Fibroblast of peridontal ligament (primary cell): ENCODE results near the gene HOXB13.
"Not testable (repeated sequence)": the region's sequence is repeated elsewhere in the genome, so short reads cannot be mapped to it uniquely, and the experiment has no call there.

Experiments
- DNase-seq: peaks from one replicate; pipeline ENCODE4 v3.0.0-alpha.2; 2010; ENCODE audit errors: extremely low read depth

HOXB13 gene

DNA sequence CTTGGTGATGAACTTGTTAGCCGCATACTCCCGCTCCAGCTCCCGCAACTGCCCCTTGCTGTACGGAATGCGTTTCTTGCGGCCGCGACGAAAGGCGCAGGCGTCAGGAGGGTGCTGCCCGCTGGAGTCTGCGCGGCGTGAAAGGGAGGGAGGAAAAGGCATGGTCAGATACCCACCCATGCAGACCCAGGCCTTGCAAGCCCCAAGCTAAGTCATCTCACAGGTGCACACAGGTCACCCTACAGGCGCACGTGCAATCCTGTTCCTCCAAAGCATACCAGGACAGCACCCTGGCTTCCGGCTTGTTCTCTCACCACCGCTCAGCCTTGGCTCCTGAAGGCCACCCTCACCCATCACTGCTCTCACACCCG is 1.6 kb downstream of the HOXB13 start:
- no peak for DNase-seq

DNA sequence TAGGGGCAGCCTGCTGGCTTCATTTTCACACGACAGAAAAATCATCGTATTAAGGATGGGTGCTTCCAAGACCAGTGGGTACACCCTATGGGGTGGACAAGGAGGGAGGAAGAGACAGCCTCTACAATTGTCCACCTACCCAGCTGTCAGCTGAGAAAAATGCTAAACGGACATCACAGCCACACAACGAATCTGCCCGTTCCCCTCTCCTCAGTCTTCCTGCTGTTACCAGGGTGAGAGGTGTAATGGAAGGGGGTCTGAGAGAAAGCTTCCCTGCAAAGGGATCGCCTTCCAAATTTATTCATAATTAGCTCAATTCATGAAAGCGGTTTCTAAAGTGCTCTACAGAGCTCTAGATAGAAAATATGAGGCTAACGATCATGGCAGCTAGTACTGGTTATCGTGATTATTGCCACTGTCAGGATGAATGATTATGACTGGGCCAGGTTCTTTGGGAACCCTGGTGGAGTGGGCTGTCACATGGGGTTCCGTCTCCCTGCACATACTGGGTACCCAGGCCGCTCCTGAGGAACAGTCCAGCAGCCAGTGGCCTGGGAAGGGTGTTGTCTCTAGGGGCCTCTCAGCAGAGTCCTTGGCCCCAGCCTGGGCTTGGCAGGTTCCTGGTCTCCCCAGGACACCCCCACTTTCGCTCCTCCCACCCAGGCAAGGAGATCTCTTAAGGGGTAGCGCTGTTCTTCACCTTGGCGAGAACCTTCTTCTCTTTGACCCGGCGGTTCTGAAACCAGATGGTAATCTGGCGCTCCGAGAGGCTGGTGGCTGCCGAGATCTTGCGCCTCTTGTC is 2.2 kb downstream of the HOXB13 start:
- DNase-seq, result no peak

DNA sequence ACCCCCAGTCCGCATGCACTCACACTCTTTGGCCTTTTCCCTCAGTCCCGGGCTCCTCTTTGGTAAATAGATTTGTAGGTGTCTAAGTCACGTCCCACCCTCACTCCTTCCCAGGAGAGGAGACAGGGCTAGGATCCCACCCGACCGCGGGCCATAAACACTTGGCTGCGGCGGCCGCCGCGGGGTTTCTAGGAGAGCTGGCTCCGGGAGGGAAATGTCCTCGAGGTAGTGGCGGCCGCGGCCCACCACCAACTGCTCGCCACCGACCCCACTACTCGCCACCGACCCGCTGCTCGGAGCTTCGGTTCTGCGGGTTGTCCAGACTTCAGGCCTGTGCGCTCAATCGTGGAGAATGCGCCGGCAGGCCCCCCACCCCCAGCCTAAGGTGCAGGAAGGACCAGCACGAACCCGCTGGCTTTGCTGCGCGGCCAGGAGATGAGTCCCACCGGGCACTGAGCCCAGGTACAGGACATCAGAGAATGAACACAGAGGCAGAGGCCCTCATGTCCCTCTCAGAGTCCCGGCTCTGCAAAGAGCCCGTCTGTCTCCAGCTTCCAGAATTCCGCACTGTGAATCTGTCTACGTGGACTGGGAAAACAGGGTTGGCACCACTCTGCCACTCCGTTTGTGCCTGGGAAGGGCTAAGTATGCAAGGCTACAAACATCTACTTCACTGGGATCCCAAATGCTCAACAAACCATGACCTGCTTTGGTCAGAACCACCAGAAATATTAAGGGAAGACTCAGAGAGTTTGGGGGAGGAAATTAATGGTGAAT is 3.1 kb downstream of the HOXB13 start:
- no peak for DNase-seq

DNA sequence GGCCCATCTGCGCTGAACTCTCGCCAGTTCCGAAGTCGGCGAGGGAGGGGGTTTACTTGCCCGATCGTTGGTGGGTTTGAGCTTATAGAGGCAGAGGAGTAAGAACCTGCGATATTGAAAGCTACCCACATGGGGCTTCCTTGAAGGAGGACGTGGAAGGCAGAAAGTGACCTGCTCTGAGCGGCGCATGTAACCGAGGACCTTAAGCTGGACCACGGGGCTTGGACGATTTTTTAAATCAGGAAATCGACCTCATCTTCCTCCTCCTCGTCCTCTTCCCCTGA is 3.6 kb downstream of the HOXB13 start:
- DNase-seq, result no peak

DNA sequence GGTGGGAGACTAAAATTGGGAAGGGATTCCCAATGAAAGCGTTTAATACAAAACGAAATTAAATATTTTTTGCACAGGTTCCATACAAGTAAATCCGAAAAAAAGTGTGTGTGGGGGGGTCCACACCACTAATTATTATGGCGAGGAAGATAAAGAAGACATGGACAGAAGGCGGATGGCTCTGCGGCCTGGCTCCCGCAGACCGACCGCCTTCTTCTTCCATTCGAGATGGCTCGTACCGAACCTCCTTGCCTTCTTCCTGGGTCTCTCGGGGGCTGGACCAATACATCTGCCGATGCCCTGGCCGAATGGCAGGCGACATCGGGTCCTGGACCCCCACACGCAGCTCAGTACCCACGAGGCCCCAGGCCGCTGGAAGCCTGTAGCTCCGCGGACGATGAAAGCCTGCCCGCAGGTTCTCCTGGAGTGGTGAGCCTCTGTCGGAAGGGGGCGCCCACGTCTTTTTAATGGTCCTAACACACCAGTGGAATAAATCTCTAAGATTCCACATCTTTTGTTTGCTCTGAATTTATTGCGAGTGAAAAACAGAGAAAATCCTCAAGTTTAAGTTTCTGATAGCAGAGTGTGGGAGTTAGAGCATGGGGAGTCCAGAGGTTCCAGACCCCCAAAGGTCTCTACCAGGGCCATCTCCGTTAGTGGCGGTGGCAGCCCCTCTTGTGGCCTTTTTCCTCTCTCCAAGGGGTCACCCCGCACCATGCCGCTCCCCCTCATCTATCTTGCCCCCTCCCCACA is 4.1 kb downstream of the HOXB13 start:
- peak; percentile 73 for DNase-seq

DNA sequence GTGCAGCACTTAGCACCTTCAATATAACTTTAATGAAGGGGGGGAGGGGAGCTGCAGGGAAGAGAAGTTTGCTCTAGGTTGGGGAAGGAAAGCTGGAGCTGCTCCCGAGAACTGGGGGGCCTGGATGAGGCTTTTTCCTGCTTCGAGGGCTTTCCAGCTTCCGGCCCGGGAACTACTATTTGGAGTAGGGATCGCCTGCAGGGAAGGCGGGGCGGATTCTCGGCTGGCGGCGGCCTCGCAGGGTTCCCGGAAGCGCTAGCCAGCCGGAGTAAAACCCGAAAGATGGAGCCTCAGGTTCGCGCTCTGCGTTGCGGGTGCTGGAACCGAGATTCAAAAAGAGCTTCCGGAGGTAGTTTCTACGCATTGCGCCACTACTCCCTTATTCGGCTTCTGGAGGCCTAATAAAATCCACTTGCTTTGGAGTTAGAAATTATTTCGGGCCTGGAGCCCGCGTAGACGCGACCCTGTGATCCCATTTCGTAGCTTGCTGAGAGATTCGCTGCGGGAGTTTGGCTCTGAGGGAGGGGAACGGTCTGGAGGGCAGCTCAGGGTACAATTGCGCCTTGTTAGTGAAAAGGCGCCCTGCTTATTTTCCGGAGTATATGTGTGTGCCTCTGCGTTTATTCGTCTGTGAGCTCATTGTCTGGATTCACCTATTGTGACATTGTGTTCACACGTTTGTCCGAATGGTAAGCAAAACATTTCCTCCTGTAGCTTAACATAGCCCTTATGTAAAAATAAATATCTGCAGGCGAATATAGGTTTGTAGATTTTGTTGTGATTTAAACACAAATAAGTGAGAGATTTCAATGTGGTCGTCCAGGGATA is 4.9 kb downstream of the HOXB13 start:
- no peak for DNase-seq

DNA sequence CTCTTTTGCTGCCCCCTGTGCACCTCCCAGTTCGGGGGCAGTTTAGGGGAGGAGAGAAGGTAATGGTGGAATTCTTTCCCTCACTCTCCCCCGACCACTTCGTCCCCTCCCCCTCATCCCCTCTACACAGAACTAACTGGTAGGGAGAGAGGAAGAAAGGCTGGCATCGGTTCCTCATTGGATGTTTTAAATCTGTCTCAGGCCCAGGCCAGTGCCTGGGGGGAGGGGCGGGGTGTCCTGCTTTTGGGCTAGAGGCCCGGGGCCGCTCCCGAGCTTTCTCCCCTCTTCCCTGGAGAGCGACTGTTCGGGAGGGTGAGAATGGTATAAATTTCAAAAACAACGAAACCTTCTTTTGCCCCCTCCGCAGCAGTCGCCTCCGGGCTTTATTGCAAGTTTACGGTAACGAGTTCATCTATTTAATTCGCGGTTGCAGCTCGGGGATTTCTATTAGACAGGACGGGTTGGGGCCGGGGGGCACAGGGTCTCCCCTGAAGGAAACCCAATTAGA is 5.6 kb downstream of the HOXB13 start, which contains the start of gene PRAC2:
PRAC2 (plus strand) TSS at position 271 of the 508 bp plus-strand sequence. CDS start 1,226 bp downstream, outside the sequence.
- no peak for DNase-seq

DNA sequence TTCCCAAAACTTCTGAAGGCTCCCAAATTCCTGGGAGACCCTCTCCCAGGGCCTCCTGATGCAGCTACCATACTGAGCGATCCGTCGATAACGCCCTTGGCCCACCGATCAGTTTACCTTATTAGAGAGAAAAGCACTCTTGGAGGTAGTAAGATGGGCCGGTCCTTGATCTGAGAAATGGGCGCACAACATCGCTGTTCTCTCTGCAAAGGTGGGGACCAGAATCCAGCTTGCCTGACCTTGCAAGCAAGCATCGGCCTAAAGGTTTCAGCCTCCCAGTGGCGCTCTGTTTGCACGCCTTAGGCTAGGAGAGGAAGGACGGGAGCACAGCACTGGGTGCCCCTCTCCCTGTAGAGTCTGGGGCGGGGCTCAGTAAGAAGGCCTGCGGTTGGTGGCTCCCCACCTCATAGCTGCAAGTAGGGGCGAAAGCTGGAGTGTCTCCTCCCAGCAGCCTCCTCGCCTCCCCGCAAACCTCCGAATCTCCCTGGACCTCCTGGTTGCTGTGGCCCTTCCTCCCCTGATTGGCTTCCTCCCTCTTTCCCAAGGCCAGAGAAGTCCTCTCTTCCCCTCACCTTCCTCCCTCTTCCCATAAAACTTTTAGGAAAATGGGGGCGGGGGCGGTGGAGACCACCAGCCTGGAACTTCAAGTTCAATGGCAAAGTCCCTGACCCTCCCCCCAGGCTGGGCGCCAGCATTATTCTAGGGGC is 6.2 kb downstream of the HOXB13 start, which contains the start of gene PRAC1:
PRAC1 (minus strand) TSS at position 318 of the 707 bp plus-strand sequence; CDS start at position 192, 126 bp downstream.
- DNase-seq, result no peak

DNA sequence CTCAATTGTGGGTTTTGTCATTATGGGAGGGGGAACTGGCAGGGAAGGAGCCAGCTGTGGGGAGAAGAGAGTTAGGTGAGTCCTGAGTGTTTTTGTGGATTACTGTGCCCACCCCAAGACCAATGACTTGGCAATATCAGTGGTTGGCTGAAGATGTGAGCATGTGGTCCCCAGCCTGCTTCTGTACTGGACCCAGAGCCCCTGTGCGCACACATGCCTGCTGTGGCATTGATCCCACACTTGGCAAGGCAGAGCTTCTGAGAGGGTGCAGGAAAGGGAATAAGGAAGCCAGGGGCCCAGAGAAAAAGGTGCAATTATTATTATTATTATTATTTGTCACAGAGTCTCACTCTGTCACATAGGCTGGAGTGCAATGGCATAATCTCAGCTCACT is 7.5 kb downstream of the HOXB13 start:
- no peak for DNase-seq

DNA sequence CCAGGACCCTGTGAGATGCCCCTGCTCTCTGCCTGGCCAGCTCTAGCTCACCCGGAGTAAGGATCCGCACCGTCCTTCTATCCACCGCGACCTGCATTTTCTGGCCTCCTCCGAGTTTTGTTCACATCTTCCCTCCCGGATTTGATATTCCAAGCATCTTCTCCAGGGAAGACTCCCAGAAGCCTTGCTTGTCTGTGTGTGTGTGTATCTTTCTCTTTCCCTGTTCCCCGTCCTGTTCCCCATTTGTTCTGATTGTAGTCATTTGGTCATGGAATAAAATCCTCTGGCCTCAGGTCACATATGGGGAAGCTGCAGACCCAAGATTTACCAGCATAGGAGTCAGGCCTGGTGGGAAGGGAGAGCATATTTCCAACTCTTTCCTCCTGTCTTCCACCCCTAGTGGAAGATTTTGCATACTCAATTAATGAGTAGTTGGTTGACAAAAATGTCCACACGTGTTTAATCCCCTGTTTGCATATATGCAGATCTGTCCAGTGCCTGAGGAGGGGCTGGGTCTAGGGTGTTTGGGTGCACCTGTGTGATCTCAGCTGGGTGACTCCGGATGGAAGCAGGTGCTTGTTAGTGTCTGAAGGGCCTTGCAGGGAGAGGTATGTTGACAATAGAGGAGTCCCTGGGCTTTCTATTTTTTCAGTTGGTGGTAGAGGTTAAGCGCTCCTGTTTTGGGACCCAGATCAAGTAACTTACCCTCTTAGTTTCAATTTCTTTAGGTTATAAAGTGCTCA is 8.1 kb downstream of the HOXB13 start:
- no peak for DNase-seq

DNA sequence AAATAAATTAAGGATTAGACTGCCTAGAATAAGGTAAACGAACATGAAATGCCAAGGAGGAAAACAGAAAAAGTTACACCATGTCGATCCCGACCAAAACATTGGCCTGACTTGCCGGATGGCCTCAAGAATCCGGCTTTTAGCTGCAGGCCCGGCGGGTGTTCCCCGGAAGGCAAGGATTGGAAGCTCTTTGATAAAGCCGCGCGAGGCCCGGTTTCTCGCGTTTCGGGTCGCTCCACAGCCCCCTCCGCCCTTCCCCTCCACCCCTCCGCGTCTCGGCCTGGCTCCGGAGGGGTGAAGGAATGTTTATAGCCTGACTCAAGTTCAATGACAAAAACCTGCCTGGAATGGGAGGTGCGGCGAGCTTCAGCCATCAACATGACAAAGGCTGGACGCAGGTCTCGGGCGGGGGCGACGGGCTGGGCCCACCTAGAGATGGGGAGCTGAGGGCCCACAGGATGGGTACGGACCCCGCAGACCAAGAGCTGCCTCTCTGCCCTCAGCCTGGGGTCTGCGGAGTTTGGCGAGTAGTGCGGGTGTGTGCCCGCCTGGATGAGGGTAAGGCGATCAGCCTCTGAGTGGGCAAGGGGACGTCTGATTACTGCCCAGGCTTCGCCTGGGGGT is 8.8 kb downstream of the HOXB13 start:
- no peak for DNase-seq

DNA sequence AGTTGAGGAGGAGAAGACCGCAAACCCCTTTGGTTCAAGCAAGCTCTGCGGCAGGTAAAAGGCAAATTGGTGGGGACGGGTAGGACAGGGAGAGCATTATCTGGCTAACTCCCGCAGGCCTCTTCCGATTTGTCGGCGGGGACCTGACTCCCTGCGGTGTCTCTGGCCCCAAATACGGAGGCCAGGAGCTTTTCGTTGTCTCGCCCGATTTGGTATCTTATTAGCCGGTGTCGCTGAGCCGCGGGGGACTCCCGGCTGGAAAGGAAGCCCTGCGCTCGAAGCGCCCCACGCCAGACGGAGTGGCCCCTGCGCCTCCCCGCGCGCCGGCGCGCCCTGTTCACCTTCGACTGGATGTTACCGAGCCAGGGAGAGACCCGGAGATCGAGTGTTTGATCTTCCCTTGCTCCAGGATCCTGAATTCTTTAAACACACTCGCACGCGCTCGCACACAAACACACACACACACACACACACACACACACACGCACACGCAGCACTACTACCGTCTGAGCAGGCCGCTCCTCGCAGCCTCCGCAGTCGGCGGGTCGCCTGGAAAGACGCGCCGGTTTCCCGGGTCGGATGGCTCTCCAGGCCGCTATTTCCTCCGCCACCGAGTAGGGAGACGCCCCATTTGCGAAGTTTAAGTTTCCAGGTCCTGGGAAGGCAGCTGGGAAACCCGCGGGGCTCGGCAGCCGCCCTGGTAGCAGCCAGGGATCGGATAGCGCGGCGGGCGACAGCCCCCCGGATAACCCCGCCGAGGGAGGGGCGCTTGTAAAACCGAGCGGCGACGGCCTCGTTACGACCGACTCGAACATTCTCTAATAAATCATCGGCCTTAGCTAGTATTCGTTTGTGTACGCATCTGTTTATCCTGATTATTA is 9.5 kb downstream of the HOXB13 start:
- DNase-seq, result no peak

DNA sequence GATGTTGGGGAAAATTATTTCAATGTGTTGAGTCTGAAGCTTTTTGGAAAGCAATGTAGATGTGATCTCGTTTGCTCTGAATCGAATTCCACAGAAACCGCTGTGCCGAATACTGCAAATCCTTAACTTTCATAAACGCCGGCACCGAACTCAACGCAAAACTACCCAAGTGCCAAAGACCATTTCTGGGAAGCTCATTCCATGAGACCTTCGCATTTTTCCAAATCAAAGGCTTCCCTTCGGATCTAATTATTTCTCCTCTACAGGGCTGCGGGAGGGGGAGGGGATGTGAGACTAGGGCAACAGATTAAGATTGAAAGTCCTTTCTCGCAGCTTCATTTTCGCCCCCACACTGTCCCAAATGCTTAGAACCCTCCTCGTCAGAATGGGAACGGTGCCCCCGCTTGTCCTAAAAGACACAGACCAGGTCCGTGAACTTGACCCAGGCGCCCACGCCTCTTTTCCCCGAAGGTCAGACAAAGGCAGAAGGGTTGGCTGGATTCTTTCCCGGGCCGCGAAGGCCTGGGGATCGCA is 10.3 kb downstream of the HOXB13 start:
- no peak for DNase-seq

DNA sequence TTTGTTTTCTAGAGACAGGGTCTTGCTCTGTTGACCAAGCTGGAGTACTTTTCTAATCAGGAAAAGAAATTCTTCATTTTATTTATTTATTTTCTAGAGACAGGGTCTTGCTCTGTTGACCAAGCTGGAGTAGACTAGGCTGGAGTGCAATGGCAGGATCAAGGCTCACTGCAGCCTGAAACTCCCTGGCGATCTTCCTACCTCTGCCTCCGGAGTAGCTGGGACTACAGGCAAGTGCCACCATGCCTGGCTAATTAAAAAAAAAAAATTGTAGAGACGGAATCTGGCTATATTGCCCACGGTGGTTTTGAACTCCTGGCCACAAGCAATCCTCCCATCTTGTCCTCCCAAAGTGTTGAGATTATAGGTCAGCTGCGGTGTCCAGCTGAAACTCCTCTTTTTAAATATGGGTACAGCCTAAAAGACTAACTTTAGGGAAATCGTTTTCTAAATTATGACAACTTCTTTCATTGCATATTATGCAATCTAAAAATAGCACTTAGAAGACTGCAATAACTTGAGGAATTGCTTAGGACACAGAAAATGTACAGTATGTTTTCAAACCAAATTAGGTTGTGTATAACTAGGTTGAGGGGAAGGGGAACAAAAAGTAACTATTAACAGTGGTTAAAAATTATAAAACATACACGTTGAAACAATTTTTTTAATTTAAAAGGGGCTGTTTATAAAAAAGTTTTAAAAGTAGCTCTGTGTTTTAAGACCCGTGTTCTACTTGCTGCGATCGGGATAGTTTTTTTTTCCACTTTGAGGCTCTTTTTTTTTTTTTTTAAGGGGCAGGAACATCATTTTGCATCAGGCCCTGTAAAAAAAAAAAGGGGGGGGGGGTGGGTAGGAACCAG is 11.0 kb downstream of the HOXB13 start:
- DNase-seq, result no peak

DNA sequence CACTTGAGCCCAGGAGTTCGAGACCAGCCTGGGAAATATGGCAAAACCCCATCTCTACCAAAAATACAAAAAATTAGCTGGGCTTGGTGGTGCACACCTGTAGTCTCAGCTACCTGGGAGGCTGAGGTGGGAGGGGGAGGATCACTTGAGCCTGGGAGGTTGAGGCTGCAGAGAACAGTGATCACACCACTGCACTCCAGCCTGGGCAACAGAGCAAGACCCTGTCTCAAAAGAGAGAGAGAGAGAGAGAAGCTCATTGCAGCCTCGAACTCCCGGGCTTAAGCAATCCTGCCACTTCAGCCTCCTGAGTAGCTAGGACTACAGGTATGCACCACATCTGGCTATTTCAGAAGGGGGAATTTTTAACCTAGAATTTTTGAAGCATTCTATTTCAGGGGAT is 12.0 kb downstream of the HOXB13 start:
- DNase-seq, result not testable (repeated sequence)

DNA sequence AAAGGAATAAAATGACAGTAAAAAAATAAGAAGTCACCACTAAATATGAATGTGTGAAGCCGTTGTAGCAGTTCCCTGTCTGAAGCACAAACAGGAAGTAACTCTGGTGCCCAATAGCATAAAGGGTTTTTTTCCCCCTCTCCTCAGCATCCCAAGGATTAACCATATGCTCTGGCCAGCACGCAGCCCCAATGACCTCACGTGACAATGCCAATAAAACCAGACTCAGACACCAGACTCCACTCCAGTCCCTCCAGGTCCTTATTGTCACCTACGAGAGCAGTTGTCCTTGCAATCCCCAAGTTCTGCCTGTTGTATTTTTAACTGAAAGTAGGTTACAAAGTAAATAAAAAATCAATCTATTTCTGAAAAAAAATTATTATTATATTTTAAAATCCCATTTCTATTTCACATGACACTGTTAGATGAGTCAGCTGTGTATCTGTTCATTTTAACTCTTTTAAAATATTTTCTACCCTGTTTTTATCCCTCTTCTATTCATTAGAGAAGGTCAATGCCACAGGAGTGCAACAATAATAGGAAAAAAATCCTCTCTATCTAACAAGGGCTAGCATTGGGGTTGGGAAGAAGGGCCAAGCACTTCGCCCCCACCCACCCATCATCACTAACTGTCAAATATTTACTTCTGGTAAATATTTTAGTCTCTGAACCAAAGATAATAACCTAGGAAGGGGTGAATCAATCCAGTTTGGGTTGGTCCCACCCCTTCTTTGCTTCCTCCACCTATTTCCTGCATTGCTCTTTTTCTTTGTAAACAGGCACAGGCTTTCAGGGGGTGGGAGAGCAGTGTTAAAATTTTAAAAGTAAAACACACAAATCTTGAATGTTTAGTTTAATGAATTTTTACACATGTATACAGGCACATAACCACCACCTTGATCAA is 12.8 kb downstream of the HOXB13 start:
- no peak for DNase-seq
